GM12873 (cell line): Measurements from ENCODE around the gene PACSIN1.

Source experiments
- TF ChIP-seq, protein P1 (sequence below): IDR thresholded peaks from 2 replicates; pipeline ENCODE4 v1.5.1; 2012; ENCODE audit warnings: low read depth, mild to moderate bottlenecking, moderate library complexity, low read length, control low read depth; ENCODE audit not compliant: insufficient read depth; ENCODE audit errors: missing control alignments

PACSIN1 gene

DNA sequence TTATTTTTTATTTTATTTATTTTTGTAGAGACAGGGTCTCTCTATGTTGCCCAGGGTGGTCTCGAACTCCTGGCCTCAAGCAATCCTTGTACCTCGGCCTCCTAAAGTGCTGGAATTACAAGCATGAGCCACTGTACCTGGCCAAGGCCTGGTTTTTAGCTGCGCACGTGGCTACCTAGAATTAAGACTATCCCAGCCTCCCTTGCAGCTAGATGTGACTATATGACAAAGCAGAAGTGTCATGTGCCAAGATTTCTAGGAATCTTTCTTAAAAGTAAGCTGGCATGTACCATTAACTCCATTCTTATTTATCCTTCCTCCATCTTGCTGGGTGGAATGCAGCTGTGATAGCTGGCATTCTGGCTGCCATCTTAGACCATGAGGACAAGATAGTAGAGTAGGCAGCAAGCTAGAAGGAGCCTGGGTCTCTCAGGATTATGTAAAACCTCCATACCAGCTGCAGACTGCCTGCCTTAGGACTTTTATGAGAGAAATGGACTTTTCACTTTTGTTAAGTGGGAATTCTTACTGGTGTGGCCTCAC is 92.4 kb downstream of the PACSIN1 start:
- TF ChIP-seq, protein P1, sequence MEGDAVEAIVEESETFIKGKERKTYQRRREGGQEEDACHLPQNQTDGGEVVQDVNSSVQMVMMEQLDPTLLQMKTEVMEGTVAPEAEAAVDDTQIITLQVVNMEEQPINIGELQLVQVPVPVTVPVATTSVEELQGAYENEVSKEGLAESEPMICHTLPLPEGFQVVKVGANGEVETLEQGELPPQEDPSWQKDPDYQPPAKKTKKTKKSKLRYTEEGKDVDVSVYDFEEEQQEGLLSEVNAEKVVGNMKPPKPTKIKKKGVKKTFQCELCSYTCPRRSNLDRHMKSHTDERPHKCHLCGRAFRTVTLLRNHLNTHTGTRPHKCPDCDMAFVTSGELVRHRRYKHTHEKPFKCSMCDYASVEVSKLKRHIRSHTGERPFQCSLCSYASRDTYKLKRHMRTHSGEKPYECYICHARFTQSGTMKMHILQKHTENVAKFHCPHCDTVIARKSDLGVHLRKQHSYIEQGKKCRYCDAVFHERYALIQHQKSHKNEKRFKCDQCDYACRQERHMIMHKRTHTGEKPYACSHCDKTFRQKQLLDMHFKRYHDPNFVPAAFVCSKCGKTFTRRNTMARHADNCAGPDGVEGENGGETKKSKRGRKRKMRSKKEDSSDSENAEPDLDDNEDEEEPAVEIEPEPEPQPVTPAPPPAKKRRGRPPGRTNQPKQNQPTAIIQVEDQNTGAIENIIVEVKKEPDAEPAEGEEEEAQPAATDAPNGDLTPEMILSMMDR, result no peak

DNA sequence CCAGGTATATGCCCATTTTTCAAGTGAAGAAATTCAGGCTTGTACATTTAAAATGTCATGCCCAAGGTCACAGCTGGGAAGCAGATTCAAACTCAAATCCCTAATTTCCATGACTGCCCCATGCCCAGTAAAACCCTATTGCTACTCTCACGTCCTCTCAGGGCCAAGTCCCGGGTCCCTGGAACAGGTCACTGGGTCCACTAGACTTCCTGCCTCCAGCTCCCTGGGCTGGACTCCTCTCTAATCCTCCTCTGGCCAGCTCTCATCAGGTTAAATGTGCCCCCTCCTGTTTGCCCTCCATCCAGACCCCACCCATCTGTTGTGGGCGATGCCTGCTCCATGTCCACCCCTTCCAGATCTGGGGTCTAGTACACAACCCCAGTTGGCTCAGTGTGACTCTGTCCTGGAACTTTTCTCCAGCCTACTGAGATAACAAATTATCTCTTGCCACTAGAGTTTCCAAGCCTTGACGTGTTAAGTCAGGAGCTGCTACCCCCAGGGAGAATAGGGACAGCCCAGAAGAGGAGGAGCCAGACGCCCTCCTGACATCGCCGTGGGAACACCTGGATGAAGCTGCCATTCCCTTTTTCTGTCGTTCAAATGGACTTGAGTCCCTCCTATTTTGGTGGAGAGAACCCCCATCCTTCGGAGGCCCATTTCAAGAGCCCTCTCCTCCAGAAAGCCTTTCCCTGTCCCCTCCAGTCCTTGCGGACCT is 93.9 kb downstream of the PACSIN1 start:
- TF ChIP-seq, protein P1, result no peak

DNA sequence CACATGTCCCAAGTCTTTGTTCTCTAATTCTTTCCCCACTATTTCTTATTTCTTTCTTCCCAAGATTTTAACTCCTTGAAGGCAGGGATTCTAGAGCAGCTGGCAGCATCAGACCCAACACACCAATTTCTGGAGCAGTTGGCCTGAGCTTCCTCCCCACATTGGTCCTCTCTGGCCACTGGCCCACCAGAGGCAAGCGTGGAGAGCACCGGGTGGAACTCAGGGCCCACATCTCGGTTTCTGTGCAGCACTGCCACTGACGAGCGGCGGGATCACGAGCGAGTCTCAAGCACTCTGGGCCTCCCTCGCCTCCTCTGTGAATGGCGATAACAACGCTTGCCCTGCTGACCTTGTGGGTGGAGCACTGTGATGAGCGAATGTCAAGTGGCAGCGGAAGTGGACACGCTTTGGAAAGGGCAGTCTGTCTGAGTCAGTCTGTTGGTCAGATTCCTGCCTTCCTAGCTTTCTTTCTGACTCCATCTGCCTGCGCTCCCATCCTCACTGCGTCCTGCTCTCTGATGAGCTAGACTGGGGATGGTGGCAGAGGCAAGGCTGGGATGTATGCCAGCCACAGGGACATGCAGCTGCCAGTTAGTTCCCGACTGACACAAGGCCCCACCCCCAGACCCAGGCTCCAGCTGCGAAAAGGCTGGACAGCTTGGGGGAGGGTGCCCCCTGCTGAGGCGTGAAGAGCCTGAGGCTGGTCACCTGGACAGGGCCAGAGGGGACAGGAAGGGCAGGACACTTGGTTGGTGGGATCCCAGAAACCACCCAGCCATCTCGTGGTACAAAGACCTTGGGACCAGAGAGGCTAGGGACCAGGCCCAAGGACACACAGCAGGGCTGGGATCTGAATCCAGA is 94.7 kb downstream of the PACSIN1 start:
- TF ChIP-seq, protein P1, result no peak

DNA sequence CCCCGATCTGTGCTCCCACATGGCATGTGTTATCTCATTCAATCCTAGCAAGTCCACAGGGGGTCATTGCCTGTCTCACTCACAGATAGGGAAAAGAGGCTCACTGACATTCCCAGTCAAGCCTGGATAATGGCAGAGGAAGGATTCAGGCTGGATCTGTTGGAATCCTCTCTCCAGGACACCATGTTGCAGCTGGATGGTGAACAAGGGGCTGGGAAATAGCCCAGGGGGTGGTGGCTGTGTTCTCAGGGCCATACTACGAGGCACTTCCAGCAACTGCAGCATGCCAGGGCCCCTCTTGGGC is 95.3 kb downstream of the PACSIN1 start:
- TF ChIP-seq, protein P1, result no peak

DNA sequence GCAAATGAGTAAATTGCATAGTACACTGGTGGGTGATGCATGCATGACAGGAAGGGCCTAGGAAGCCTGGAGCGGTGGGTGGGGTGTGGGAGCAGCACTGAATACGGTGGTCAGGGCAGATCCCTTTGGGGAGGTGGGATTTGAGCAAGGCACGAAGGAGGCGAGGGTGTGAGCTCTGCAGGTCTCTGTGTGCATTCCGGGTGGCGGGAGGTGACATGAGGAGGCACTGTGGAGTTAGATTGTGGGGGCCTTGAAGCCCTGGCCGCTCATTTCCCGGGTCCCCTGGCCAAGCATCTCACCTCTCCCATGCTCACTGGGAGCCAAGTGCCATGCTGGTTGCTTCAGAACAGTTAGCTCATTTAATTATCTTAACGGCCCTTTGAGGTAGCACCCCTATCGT is 96.5 kb downstream of the PACSIN1 start:
- TF ChIP-seq, protein P1, result no peak

DNA sequence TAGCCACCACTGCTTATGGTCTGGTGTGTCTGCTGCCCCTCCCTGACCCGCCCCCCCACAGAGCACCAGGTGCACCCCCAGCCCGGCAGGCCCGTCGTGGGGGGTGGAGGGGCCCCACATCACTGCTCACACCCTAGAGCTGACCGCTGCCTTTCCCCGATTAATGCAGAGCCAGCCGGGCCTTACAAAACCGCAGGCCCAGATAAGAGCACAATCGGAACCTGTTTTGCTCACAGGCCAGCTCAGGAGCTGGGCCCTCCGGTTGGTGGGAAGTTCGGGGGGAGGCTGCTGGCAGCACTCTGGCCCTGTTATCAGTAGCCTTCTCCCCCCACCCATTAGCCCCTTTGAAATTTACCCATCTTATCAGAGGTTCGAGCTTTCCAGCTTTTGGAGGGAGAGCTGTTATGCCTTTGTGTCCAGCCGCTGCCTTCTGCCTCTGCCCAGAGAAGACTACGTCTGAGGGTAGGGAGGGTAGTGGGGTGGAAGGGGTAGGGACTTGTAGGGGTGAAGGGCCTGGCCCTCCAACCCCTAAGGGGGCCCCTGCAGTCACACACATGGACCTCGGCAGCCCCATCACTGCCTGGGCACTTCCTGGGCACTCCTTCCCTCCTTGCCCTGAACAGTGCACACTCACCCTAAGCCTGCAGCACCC is 97.1 kb downstream of the PACSIN1 start:
- TF ChIP-seq, protein P1, result no peak

DNA sequence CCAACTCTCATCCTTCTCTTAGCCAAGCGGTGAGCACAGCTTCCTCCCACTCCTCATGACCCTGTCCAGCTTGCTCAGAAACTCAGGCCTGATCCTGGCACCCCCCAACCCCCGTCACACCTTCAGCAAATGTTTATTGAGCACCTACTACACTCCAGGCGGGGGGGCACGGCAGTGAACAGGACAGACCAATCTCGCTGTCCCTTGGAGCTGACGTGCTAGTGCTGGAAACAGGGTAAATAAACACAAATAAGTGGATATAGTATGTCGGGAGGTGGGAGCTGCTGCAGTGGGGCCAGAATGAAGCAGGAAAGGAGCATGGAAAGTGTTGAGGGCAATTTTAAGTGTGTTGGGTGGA is 97.6 kb downstream of the PACSIN1 start:
- TF ChIP-seq, protein P1, result no peak
